ENCODE measurements around the gene CCT4. TPM values are rescaled to one million over a fixed set of nuclear protein-coding genes. Genes with fewer than 3 reads are reported as not detected.

CCT4 gene
- polyA plus RNA-seq, 2 of the 4 experiments (the other 2 are of a cell fraction) = 352 to 361 TPM

DNA sequence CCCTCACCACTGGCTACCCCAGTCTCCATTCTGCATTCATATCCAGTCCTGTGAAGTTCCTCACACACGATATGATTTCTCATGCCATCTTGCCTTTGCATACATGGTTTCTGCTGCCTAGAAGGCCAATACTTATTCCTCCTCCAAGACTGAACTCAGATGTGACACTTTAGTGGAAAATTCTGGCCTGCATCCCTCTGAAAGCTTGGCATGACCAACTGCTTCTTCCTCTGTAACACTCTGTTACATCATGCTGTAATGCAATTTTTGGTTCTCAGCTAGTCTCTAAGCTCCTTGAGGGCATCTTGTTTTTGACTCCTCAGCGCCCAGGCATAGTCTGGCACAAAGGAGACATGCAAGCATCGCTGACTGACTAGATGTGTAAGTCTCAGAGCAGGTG lies 47.2 kb downstream of the CCT4 start:
- 91% methylated on average over 3 of the region's 3 CpGs for WGBS (ENCODE audit: missing lambda C conversion rate)
- FAIRE-seq (no peak), DNase-seq (ENCODE audit: low read depth in 1 of 2, low spot score in 1 of 2) (no peak), ATAC-seq (no peak)
- CTCF ChIA-PET = interaction anchor here (1.7 kb wide), 1 partner anchor 9 kb away, joined by 3 read pairs; no protein-coding TSS in a partner anchor
- POLR2A ChIA-PET = no interaction called here
- H3K27ac ChIP-seq = no peak overlapping the region
- H3K4me1 ChIP-seq = no peaks in the 10 kb centered on the region
- no peak for TF ChIP-seq EHF (CRISPR knock-in tag; IDR thresholded peaks at IDR 0.05)
- no peak for TF ChIP-seq TP53 (CRISPR knock-in tag; IDR thresholded peaks at IDR 0.05)
- no peak for TF ChIP-seq ZSCAN20 (CRISPR knock-in tag; IDR thresholded peaks at IDR 0.05)
- TF ChIP-seq ZNF302 (CRISPR knock-in tag; IDR thresholded peaks at IDR 0.05) = no peak
- TF ChIP-seq MAZ (IDR thresholded peaks at IDR 0.05; ENCODE audit: borderline replicate concordance, low read depth, low read length) = no peak
- TF ChIP-seq POLR2A (IDR thresholded peaks at IDR 0.05; ENCODE audit: low read length) = no peak
- no peak for TF ChIP-seq FOXS1 (CRISPR knock-in tag; IDR thresholded peaks at IDR 0.05)
- TF ChIP-seq, protein P1, sequence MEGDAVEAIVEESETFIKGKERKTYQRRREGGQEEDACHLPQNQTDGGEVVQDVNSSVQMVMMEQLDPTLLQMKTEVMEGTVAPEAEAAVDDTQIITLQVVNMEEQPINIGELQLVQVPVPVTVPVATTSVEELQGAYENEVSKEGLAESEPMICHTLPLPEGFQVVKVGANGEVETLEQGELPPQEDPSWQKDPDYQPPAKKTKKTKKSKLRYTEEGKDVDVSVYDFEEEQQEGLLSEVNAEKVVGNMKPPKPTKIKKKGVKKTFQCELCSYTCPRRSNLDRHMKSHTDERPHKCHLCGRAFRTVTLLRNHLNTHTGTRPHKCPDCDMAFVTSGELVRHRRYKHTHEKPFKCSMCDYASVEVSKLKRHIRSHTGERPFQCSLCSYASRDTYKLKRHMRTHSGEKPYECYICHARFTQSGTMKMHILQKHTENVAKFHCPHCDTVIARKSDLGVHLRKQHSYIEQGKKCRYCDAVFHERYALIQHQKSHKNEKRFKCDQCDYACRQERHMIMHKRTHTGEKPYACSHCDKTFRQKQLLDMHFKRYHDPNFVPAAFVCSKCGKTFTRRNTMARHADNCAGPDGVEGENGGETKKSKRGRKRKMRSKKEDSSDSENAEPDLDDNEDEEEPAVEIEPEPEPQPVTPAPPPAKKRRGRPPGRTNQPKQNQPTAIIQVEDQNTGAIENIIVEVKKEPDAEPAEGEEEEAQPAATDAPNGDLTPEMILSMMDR (IDR thresholded peaks at IDR 0.05) = no peak
- no peak for TF ChIP-seq JUNB (IDR thresholded peaks at IDR 0.05)
- TF ChIP-seq JUN (IDR thresholded peaks at IDR 0.05) = no peak
- H3K9me3 ChIP-seq = no peaks in the 10 kb centered on the region
- no peak overlapping the region for H3K4me3 ChIP-seq
- no peak overlapping the region for H3K4me2 ChIP-seq

GRCh38 chr2:61834893-61835292 lies 53.6 kb downstream of the CCT4 start:
- no peak for DNase-seq (ENCODE audit: low read depth in 1 of 2, low spot score in 1 of 2)
- ATAC-seq = no peak
- no peak for FAIRE-seq
- no peak overlapping the region for H3K4me3 ChIP-seq
- TF ChIP-seq, protein P2, sequence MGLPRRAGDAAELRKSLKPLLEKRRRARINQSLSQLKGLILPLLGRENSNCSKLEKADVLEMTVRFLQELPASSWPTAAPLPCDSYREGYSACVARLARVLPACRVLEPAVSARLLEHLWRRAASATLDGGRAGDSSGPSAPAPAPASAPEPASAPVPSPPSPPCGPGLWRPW (IDR thresholded peaks at IDR 0.05) = no peak
- TF ChIP-seq, protein P3, sequence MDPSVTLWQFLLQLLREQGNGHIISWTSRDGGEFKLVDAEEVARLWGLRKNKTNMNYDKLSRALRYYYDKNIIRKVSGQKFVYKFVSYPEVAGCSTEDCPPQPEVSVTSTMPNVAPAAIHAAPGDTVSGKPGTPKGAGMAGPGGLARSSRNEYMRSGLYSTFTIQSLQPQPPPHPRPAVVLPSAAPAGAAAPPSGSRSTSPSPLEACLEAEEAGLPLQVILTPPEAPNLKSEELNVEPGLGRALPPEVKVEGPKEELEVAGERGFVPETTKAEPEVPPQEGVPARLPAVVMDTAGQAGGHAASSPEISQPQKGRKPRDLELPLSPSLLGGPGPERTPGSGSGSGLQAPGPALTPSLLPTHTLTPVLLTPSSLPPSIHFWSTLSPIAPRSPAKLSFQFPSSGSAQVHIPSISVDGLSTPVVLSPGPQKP (IDR thresholded peaks at IDR 0.05; ENCODE audit: low read depth, low read length) = no peak
- TF ChIP-seq BHLHE40 (IDR thresholded peaks at IDR 0.05; ENCODE audit: low read depth, low read length) = no peak
- TF ChIP-seq, protein P4, sequence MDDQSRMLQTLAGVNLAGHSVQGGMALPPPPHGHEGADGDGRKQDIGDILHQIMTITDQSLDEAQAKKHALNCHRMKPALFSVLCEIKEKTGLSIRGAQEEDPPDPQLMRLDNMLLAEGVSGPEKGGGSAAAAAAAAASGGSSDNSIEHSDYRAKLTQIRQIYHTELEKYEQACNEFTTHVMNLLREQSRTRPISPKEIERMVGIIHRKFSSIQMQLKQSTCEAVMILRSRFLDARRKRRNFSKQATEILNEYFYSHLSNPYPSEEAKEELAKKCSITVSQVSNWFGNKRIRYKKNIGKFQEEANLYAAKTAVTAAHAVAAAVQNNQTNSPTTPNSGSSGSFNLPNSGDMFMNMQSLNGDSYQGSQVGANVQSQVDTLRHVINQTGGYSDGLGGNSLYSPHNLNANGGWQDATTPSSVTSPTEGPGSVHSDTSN (IDR thresholded peaks at IDR 0.05) = no peak
- TF ChIP-seq NR3C1 (IDR thresholded peaks at IDR 0.05) = no peak
- no peak for TF ChIP-seq CBX8 (IDR thresholded peaks at IDR 0.05)
- TF ChIP-seq ZFP36 (IDR thresholded peaks at IDR 0.05; ENCODE audit: borderline replicate concordance, partially characterized antibody) = no peak
- TF ChIP-seq CEBPB (IDR thresholded peaks at IDR 0.05) = no peak
- no peak for TF ChIP-seq NFE2L2 (conservative IDR thresholded peaks at IDR 0.05; ENCODE audit: low read length)
- TF ChIP-seq FOXS1 (CRISPR knock-in tag; IDR thresholded peaks at IDR 0.05) = no peak
- no peak for TF ChIP-seq HOXA7 (CRISPR knock-in tag; IDR thresholded peaks at IDR 0.05)
- TF ChIP-seq, protein P1 (IDR thresholded peaks at IDR 0.05) = no peak
- TF ChIP-seq, protein P5, sequence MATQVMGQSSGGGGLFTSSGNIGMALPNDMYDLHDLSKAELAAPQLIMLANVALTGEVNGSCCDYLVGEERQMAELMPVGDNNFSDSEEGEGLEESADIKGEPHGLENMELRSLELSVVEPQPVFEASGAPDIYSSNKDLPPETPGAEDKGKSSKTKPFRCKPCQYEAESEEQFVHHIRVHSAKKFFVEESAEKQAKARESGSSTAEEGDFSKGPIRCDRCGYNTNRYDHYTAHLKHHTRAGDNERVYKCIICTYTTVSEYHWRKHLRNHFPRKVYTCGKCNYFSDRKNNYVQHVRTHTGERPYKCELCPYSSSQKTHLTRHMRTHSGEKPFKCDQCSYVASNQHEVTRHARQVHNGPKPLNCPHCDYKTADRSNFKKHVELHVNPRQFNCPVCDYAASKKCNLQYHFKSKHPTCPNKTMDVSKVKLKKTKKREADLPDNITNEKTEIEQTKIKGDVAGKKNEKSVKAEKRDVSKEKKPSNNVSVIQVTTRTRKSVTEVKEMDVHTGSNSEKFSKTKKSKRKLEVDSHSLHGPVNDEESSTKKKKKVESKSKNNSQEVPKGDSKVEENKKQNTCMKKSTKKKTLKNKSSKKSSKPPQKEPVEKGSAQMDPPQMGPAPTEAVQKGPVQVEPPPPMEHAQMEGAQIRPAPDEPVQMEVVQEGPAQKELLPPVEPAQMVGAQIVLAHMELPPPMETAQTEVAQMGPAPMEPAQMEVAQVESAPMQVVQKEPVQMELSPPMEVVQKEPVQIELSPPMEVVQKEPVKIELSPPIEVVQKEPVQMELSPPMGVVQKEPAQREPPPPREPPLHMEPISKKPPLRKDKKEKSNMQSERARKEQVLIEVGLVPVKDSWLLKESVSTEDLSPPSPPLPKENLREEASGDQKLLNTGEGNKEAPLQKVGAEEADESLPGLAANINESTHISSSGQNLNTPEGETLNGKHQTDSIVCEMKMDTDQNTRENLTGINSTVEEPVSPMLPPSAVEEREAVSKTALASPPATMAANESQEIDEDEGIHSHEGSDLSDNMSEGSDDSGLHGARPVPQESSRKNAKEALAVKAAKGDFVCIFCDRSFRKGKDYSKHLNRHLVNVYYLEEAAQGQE (IDR thresholded peaks at IDR 0.05) = no peak
- no peak for TF ChIP-seq HMGXB4 (CRISPR knock-in tag; IDR thresholded peaks at IDR 0.05; ENCODE audit: borderline replicate concordance)
- no peak for TF ChIP-seq EP300 (IDR thresholded peaks at IDR 0.05)
- no peak overlapping the region for H3K4me2 ChIP-seq
- H3K4me1 ChIP-seq = no peaks in the 10 kb centered on the region
- 93% methylated on average over 1 of the region's 1 CpG for WGBS (ENCODE audit: missing lambda C conversion rate)
- POLR2A ChIA-PET = no interaction called here
- CTCF ChIA-PET = interaction anchor here (0.6 to 1.1 kb wide), 2 partner anchors 15 to 18 kb away, joined by 3 read pairs; no protein-coding TSS in a partner anchor
- no peaks in the 10 kb centered on the region for H3K9me3 ChIP-seq
- H3K27ac ChIP-seq = no peak overlapping the region
